Suppressor macrophage treated with lipopolysaccharide for 4 hours (primary cell): ENCODE data around the gene KRTAP19-1.
A peak's percentile ranks its signal among the peaks of the same experiment; 100 is the strongest.
"Not testable (repeated sequence)": the region's sequence is repeated elsewhere in the genome, so short reads cannot be mapped to it uniquely, and the experiment has no call there.

Source experiments
- DNase-seq: peaks from one replicate; pipeline ENCODE4 v3.0.0-alpha.2; 2020

The KRTAP19-1 gene

DNA sequence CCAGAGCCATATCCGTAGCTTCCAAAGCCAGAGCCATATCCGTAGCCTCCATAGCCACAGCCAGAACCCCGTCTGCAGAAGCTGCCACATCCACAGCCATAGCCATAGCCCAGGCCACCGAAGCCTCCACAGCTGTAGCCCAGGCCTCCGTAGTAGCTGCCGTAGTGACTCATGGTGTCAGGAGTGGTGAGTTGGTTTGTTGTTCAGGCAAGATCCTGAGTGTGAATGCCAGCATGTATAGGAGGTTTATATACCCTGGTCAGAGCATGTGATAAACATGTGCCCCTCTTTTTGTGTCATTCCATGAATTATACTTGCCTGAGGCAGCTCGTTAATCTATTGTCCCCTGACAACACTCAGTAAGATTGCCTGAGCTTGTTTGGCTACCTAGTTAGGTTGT, at the start of gene KRTAP19-1:
Gene KRTAP19-1 (minus strand): TSS at position 223 of the 400 bp plus-strand sequence. CDS start 50 bp downstream, at position 173.
- no peak for DNase-seq

DNA sequence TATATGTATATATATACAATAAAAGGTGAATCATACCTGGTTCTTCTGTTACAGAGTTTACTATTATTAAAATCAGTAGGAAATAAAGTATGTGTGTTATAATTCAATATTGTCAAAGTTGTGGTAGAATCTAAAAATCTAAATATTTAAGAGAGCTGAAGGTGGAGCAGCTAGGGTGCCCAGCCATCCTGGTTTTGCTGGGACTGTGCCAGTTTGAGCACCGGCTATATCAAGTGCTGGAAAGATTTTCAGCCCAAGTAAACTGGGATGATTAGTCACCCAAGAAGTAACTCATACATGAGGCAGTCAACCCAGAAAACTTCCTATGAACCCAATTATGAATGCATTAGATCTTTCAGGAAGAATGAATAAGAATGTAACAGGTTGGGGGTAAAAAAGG, 38.7 kb upstream of the KRTAP19-1 start:
- no peak for DNase-seq

DNA sequence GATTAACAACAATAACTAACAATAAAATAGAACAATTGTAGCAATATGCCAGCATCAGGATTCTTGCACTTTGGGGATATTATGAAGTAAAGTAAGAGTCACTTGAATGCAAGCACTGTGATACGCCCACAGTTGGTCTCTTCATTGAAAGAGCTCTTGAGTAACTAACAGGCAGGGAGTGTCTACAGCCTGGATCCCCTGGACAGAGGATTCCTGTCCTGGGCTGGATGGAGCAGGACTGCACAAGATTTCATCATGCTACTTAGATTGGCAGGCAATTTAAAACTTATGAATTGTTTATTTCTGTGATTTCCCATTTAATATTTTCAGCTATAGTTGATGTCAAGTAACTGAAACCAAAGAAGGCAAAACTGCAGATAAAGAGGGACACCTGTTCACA, 35.5 kb upstream of the KRTAP19-1 start:
- DNase-seq, result no peak

DNA sequence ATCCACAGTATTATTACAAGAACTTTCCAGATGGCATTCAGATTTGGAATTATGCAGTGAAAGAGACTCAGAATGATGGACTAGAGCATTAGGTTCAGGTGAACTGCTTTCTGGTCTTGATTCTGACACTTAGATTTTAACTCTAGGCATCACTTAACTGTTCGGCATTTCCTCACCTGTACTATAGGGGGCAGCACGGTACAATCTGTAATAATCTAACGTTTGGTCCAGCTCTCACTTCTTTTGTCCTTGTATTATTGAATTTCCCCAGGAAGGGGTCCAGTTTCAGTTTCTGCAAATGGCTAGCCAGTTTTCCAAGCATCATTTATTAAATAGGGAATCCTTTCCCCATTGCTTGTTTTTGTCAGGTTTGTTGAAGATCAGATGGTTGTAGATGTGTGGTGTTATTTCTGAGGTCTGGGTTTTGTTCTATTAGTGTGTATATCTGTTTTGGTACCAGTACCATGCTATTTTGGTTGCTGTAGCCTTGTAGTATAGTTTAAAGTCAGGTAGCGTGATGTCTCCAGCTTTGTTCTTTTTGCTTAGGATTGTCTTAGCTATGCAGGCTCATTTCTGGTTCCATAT, 25.5 kb upstream of the KRTAP19-1 start:
- DNase-seq, result not testable (repeated sequence)

DNA sequence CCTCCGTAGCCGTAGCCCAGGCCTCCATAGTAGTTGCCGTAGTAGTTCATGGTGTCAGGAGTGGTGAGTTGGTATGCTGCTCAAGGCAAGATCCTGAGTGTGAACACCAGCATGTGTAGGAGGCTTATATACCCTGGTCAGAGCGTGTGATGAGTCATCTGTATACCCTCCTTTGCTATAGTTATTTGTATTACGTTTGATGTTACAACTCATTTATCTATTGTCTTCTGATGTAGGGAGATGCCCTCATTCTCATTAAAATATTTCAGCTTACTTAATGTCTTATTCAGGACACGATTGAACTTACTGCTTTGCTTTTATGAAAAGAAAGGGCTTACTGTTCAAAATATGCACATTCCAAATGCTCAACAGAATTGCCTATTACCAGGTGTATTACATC, 21.9 kb upstream of the KRTAP19-1 start, which contains the start of gene KRTAP19-5:
Gene KRTAP19-5 (minus strand): TSS at position 101 of the 400 bp plus-strand sequence. CDS start 51 bp downstream, at position 50.
- no peak for DNase-seq

DNA sequence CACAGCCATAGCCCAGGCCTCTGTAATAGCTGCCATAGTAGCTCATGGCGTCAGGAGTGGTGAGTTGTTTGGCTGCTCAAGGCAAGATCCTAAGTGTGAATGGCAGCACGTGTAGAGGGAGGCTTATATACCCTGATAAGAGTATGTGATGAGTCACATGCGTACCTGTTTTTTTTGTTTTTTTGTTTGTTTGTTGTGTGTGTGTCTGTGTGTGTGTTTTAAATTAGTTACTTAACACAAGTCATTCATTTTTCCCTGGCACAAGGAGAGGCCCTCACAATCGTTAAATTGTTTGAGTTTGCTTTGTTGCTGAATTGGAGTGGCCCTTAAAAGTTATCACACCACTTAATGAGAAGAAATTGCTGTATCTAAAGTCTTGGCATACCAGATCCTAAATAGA, 16.9 kb upstream of the KRTAP19-1 start, which contains the start of gene KRTAP19-4:
Gene KRTAP19-4 (minus strand): TSS at position 101 of the 400 bp plus-strand sequence. CDS start 55 bp downstream, at position 46.
- DNase-seq, result no peak

DNA sequence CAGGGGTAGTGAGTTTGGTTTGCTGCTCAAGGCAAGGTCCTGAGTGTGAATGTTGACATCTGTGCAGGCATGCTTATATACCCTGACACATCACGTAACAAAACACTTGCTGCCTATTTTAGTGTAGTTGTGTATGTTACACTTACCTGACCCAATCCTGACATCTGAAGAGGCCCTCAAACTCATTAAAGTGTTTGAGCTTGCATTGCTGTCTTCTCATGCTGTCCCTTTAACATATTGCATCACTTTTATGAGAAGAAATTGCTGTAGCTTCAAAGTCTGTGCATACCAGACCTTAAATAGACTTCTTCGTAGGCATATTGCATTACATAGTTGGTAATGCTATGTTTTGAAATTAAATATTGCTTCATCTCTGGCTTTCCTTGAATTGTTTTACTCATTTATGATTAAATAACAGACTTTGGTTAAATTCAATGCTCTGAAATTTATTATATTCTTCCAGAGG, 11.8 kb upstream of the KRTAP19-1 start, which contains the start of gene KRTAP19-3:
Gene KRTAP19-3 (minus strand): TSS at position 51 of the 466 bp plus-strand sequence. CDS start 56 bp downstream, outside the sequence.
- DNase-seq, result no peak

DNA sequence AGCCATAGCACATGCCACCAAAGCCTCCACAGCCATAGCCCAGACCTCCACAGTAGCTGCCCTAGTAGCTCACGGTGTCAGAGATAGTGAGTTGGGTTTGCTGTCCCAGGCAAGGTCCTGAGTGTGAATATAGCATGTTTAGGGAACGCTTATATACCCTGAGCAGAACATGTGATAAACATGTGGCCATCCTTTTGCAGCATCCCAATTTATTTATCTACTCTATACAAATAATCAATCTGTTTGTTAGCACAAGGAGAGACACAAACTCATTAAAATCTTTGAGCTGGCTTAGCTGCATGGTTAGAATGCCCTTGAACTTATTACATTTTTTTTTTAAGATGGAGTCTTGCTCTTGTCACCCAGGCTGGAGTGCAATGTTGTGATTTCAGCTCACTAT, 7.2 kb upstream of the KRTAP19-1 start, which contains the start of gene KRTAP19-2:
Gene KRTAP19-2 (minus strand): TSS at position 101 of the 400 bp plus-strand sequence. CDS start 88 bp downstream, at position 13.
- no peak for DNase-seq

DNA sequence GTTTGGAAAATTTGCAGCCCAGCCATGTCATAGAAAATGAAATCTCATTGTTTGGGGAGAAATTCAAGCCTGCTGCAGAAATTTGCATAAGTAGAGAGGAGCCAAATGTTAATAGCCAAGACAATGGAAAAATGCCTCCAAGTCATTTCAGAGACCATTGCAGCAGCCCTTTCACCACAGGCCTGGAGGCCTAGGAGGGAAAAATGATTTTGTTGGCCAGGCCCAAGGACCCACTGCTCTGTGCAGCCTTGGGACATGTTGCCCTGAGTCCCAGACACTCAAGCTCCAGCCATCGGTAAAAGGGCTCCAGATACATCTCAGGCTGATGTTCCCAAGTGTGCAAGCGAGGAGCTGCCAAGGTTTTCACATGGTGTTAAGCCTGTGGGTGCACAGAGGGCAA, 6.0 kb upstream of the KRTAP19-1 start:
- no peak for DNase-seq

DNA sequence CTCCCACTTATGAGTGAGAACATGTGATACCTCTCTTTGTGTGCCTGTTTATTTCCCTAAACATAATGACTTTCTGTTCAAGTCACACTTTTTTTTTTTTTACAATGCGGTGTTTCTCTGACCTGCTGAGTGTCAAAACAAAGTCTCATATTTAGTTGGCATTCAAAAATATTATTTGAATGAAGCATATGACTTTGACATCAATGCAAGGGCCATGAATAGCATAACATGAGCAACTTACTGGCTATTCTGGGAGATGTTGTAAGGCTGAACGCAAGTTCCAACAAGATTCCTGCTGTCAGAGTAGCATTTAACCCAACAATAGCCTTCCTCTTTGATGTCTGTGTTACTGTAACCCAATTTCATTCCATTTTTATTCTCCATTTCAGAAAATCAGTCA, 2.0 kb upstream of the KRTAP19-1 start:
- DNase-seq, result no peak

DNA sequence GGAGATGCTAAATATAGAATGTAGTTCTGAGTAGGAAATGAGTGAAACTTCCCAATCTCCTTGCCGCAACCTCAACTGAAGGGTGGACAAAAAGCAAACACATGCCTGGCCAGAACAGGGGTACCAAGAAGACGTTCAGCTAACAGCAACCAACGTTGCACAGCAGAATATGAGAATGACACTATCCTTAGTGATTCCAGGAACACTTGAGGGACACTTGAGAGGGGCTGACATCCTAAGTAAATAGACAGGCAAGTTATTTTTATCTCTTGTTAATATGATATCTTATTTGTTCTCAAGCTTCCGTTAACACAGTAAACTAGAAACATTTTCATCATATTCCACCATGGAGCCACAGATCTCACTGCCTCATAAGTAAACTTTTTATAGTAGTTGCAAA, 908 bp downstream of the KRTAP19-1 start:
- no peak for DNase-seq

DNA sequence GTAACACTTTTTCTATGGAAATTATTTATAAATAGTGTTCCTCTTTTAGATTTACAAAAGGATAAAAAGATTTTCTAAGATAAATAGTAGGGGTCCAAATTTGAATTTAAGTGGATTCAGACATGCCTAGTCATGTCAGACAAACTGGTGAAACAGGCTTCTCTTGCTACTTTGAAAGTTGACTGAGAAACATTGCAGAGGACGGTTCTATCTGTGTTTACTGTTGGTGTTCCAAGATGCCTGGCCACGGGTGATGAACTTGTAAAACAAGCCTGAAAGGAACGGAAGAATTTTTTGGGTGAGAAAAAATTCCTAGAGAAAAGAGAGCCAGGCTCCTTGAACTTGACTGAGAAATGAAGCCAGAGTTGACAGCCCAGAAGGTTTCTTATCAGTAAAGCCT, 2.2 kb downstream of the KRTAP19-1 start:
- no peak for DNase-seq

DNA sequence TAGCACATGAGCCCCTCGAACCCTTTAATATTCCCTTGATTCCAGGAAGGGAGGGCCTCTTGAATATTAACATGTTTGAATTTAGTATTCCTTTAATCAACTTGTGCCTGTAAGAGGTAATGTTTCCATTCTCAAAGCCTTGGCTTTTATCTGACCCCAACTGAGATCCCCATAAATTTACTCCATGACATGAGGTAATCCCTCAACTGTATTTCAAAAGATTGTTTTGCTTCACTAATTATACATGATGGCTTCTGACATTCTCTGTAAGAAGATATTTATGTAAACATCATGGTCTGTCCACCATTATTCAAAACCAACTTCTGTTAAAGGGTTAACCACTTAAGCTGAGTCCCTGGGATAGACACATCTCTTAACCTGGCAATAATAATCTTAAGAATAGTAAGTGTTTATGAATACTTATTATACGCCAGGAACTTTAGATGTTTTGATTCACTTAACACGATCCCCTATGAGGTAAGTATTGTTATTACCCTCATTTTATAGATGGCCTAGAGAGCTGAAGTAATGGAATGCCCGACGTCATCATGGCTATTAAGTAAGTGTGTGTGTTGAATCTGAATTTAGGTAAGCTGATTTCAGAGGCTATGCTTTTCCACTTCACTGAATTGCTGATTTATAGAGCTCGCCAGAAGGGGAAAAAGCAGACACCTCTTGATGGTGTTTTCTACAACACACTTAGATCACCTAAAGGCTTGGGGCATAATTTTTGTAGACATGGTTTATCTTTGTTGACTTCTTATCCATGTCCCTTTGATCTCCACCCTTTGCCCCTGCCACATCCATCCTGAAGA, 11.1 kb downstream of the KRTAP19-1 start:
- DNase-seq, result no peak

DNA sequence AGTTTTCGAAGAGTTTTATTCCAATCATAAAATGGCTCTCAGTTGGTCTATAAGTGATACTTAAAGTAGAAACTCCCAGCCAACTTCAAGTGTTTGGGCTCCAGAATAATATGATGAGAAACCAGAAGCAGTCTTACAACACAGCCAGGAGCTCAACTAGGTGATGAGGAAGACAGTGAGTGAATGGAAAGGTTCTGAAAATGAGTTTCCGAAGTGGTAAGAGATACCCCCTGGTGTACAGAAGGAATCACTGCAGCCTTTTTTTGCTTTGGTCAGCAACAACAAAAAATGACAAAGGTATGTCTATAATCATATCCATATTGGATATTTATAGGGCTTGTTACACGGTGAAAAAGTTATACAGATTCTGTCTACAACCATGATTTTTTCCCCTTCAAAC, 16.5 kb downstream of the KRTAP19-1 start:
- DNase-seq, result no peak

DNA sequence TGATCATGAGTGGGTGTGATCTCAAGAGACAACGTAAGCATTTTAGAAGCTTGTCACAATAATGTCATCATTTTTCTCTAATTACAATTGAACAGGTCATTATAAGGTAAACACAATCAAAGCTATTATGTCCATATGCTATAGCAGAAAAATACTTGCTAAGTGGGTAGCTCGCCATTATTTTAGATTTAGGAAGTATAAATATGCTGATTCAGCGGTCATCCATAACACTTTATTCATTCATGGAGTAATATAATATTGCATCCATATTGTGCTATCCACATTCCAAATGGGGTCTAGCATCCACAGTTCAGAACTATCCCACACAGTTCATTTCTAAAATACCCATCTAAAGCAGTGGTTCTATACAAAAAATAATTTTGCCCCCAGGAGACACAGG, 31.7 kb downstream of the KRTAP19-1 start:
- no peak for DNase-seq

DNA sequence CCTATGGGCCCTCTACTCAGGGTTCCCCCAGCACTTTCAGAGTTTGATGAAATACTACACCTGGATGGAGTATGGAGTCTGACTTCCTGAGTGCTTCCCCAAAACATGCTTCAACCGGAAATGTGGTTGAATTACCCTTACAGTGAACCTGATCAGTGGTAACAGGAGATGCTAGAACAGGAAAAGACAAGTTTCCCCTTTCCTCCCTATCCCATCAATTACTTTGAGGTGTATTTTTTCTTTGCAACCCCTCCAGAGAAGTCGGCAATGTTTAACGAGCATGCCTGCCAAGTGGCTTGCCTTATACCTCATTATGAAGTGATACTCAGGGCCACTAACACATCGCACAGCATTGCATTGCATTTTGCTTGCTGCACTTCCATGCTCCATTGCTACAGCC, 33.1 kb downstream of the KRTAP19-1 start:
- no peak for DNase-seq

DNA sequence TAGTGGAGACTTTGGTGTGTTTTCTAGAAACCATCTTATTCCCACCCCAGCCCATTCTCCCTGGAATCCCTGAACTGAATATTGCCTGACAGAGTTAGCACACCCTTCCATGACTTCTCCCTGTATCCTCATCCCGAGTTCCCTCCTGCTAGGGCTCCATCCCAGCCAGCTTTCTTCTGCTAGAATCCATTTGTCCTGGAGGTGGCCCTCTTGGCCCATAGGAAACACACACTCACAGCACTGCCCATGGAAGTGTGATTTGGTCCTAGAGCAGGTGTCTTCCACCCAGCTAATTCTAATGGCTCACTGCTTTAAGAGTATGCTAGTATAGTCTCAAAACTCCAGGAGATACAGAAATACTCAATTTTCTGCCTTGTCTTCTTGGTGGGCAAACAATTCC, 36.0 kb downstream of the KRTAP19-1 start:
- no peak for DNase-seq

DNA sequence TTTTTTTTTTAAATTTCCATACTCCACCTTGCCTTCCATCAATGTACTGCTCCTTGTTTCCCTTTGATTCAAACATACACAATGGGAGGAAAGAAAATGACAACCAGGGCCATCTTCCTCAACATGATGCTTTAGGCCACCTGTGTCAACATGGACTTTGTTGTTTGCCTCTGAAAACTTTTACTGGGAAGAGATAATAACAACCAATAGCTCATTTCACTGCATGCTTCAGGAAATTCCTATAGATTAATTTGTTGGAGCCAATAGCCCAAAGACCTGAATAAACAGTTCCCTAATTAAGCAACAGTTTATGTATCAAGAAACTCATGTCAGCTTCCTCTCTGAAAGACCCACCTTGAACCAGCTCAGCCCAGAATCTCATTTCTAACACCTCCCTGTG, 36.9 kb downstream of the KRTAP19-1 start:
- DNase-seq, result no peak

DNA sequence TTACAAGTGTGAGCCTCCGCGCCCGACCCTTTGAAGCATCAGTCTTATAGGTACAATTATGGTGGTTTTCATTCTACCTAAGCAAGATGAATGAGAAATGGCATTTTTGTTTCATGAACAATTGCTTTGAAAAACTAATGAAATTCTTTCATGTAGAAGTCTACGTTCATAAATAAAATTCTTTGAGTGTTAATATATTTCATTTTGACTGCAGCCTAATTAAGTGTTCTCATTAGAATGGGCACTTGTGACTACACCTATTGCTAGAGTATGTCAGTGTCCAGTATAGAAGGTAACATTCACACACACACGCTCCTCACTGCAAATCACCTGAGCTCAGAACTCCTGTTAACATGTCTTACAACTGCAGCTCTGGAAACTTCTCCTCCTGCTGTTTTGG, 40.2 kb downstream of the KRTAP19-1 start, which contains the start of gene KRTAP15-1:
Gene KRTAP15-1 (plus strand): TSS at position 301 of the 400 bp plus-strand sequence. CDS start 53 bp downstream, at position 354.
- no peak for DNase-seq

DNA sequence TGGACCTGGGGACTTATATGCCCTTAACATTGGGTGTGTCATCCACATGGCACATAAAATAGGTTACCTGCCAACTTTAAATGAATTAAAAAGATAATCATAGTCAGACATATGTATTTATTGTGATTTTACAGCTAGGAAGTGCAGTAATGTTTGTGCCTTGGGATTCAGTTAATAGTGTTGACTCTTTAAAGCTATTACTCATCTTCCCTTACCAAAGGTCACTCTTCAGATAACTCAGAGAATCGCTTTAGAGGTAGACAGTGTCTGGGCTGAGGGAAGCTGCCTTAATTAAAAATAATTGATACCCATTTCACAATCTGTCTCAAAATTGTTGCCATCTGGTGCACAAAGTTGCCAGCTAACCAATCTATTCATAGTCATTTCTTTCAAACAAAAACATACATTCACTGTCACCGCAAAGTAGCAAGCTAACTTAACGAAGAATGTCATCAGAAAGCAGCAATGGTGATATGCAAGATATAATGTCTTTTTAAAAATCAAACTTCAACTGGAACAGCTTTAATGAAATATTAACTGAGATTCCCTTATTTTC, 43.1 kb downstream of the KRTAP19-1 start:
- DNase-seq, result no peak

DNA sequence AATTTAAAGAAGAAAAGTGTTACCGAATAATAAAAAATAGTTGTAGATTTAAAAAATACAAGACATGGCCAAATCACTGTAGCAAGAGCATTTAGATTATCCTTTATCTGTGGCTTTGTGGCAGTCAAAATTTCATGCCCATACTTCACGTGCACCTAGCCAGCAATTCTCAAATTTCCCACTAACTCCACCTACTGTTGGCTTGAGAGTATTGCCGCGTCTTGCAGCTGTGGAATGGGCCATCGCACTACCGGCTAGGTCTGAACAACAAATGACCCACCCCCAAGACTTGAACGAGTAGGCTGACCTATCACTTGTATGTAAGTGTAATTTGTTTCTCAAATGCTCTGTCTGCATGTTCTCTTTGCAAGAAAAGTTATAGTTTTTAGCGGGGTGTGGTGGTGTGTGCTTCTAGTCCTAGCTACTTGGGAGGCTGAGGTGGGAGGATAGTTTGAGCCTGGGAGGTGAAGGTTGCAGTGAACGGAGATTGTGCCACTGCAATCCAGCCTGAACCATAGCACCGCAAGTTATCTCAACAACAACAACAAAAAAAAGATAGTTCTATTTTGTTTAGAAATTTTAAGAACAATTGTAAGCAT, 46.0 kb downstream of the KRTAP19-1 start:
- peak; percentile 27 for DNase-seq

DNA sequence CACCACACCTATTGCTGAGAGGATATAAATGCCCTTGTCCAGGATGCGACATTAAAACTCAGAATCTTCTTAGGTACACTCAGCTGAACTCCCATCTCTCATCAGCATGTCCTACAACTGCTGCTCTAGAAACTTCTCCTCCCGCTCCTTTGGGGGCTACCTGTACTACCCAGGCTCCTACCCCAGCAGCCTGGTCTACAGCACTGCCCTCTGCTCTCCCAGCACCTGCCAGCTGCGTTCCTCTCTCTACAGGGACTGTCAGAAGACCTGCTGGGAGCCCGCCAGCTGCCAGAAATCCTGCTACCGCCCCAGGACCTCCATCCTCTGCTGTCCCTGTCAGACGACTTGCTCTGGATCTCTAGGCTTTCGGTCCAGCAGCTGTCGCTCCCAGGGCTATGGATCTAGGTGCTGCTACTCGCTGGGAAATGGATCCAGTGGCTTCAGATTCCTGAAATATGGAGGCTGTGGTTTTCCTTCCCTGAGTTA, 50.0 kb downstream of the KRTAP19-1 start, which contains the start of gene KRTAP13-4:
Gene KRTAP13-4 (plus strand): TSS at position 51 of the 486 bp plus-strand sequence. CDS start 56 bp downstream, at position 107.
- DNase-seq, result no peak
